NOMO-1 treated with DMSO at 0.1 percent for 48 hours (cell line): ENCODE results near the gene CST7.

ENCODE experiments used
- DNase-seq: peaks from one replicate; lab custom pipeline; 2025; ENCODE audit not compliant: unreplicated experiment; lab: John Stamatoyannopoulos, UW

Gene CST7

DNA sequence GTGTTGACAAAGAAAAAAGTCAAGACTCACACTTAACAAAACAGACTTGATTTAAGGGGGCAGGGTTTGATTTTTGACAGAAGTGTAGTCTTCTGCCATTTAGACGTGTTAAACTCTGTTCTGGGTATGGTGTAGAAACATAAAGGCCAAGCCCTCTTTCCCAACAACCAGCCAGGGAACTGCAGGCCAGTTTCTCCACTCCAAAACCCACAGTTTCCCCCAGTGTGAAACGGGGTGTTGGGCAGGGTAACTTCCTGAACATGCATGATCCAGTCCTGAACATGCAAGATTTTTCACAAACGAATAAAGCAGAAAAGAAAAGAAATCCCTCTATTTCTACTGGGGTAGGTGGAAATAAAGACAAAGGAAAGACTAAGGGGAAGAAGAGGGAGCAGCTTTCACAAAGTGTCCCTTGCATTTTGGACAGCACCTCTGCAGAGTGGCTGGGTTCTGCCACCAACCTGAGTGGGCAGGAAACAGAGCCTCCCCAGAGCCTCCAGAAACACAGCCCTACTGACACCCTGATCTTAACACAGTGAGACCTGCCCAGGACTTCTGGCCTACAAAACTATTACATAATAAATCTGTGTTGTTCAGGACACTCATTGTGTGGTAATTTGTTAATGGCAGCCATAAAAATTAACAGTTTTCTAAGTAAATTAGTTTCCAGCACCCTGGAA lies 36.0 kb downstream of the CST7 start:
- peak; percentile 8 for DNase-seq

DNA sequence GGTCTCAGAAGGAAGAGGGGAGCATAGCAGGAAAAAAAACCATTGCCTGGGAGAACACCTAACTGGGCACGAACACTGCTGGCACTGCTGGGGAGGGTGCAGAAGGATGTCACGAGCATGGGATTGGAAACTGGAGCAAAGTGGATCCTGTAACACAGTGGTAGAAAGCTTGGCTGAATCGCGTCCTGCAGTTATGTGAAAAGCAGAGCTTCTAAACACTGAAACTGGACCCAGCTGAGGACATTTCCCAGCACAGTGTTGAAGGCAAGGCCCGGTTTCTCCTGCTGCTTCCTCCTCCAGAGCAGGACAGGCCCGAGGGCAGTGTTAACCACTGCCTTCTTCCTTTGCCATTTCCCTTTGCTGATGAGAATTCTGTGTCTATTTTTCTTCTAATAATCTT lies 36.7 kb downstream of the CST7 start:
- DNase-seq = no peak

DNA sequence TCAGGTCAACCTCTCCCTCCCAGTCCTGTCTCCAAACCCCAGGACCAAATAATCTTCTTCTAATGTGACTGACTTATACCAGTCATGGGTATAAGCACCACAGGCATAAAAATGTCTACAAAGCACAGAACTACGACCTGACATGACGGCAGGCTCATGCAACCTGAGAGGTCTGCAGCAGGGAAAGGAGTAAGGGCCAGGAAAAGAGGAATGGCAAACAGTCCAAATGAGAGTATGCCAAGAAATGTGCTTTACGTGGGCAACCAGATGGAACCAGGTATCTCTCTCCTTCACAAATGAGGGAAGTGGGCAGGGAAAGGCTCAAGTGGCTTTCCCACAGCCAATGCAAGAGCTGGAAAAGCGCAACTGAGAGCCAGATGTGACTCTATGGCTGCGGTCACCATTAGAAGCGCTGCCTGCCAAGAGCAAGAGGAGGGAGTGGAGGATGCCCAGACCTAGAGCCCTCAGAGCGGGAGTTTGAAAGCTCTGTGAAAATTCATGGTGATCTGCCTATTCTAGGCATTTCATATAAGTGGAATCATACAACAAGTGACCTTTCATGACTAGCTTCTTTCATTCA lies 37.5 kb downstream of the CST7 start:
- DNase-seq = no peak

DNA sequence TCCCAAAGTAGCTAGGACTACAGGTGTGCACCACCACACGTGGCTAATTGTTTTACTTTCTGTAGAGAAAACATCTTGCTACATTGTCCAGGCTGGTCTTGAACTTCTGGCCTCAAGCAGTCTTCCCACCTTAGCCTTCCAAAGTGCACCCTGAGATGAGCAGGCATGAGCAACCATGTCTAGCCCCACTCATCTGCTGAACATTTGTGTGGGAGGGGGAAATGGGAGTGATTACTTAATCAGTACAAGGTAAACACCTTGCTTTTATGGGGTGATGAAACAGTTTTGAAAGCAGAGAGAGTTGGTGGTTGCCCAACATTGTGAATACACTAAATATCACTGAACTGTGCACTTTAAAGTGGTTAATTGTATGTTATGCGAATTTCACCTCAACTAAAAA lies 38.2 kb downstream of the CST7 start:
- DNase-seq = peak; percentile 7

- no peak for DNase-seq
Observed at GRCh38 chr20:24987873-24988835, 39.1 kb downstream of the CST7 start.

DNA sequence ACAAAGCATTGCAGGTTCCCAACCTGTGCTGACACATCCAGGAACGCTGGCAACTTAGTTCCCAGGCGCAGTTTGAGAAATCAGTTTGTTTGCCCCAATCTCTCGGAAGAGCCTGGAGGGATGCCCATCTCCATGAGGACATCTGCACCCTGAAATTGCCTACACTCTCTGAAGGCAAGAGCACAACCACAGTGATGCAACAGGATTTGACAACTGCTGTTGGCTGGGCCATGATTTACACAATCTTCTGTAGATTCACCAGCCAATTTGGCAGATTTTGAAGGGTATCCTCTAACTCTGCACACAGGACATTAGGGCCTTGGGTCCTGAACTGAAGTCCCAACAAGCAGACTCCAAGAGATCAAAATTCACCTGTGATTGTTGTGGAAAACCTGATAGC lies 40.1 kb downstream of the CST7 start:
- DNase-seq = no peak

GRCh38 chr20:24990810-24991252 lies 41.8 kb downstream of the CST7 start:
- no peak for DNase-seq

DNA sequence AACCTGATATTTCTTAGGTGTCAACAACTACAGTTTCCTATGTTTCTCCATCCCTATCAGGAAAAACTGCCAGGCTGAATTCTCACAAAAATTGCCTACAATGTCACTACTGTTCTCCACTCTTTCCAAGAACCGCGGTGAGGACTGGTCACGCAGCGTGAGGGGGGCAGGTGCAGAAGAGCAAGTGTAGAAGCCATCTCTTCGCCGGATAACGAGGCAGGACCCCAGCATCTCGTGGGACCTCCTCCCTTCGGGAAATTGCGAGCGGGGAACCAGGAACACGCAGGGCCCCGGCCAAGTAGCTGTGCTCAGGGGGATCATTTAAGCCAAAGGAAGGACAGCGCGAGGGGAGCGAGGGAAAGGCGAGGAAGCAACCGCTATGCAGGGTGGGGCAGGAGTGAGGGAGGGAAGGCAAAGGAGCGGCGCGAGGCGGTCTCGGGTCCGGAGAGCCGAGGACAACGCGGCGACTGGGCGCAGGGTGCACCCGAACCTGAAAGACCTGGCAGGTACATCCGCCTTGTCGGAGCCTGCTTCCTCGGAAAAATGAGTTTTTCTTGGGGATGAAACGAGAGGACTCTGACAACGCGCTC lies 42.9 kb downstream of the CST7 start:
- peak; percentile 17 for DNase-seq

- peak; percentile 88 for DNase-seq
Observed at GRCh38 chr20:24992487-24993205, 43.6 kb downstream of the CST7 start, which contains the start of gene APMAP. Gene APMAP, minus strand, starts transcription at chr20:24992751. Its CDS starts 63 bp downstream, at chr20:24992688.

GRCh38 chr20:24993337-24994185 lies 44.5 kb downstream of the CST7 start:
- DNase-seq = peak; percentile 26

DNA sequence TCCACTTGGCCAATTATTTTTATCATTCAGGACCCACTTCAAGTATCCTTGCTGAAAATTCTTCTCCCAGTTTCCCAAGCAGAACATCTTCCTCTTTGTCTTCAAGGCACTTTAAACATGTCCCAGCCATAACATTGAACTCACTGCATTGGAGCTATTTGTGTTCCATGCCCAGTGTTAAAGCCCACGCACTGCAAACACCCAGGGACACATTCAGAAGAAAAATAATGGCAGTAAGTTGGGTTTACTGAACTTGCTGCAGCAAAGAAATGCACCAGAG lies 45.1 kb downstream of the CST7 start:
- no peak for DNase-seq

- DNase-seq = peak; percentile 55
Observed at GRCh38 chr20:24994470-24995368, 45.6 kb downstream of the CST7 start.

DNA sequence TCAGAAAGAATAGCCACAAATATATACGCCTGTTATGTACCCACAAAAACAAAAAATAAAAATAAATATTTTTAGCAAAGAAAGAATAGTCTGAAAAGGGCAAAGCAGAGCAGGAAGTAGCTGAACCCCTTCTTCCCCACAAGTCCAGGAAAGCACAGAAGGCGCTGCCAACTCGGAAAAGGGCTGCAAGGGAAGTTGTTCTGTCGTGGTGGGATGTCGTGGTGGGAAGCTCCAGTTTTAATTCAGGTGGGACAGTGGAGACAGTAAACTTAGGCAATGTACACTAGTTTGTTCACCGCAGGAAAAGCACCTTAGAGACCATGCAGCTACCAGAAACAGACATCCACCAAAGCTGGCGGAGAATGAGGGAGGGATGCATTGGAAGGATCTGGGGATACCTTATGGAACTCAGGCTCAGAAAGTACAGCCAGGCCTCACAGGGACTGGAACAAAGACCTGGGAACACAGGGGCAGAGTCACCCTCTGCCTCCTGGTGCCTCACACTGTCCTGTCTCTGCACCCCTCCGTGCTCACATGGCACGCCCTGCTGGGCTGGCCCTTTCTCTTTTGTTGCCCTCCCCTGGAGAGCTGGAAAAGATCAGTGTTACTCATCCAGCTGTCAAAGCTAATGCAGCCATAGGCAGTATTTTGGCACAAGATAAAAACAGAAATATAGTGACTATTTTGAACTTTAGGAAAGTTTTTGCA lies 46.8 kb downstream of the CST7 start:
- no peak for DNase-seq

DNA sequence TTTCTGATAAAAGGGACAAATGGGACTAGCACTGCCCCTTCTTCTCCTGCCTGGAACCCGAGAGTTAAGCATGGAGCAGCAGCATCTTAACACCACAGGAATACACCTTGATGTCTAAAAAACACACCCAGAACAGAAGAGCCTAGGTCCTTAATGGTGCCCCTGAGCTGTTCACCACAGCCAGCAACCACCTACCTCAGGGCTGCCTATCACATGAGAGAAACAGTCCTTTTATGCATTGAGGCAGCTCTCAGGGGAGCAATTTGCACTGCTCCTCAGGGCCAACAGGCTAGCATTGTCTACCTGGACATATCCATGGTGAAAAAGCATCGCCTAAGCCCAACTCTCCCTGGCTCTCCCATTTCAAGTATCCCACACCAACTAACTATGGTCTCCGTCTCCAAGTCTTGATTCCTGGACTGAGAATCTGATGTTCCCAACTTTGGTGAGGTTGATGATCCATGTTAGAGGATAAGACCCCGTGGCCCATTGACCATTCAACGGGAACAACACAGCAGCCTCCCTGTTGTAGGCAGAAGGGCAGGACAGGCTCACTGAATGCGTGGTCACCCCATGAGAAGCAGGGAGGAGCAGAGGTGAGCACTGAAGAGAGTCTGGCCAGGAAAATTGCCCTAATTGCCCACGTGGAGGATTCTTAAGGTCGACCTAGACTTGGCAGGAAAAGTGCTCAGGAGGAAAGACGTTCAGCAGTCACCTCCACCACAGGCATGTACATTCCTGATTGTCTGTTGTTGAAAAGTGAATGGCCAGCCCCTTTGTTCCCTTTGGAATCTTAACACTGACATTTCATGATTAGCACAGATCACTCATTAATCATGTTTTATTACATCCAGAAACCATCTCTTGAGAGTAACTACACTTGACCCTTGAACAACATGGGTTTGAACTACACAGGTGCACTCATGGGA lies 47.6 kb downstream of the CST7 start:
- DNase-seq = no peak

GRCh38 chr20:24998121-24998520 lies 49.1 kb downstream of the CST7 start:
- no peak for DNase-seq

DNA sequence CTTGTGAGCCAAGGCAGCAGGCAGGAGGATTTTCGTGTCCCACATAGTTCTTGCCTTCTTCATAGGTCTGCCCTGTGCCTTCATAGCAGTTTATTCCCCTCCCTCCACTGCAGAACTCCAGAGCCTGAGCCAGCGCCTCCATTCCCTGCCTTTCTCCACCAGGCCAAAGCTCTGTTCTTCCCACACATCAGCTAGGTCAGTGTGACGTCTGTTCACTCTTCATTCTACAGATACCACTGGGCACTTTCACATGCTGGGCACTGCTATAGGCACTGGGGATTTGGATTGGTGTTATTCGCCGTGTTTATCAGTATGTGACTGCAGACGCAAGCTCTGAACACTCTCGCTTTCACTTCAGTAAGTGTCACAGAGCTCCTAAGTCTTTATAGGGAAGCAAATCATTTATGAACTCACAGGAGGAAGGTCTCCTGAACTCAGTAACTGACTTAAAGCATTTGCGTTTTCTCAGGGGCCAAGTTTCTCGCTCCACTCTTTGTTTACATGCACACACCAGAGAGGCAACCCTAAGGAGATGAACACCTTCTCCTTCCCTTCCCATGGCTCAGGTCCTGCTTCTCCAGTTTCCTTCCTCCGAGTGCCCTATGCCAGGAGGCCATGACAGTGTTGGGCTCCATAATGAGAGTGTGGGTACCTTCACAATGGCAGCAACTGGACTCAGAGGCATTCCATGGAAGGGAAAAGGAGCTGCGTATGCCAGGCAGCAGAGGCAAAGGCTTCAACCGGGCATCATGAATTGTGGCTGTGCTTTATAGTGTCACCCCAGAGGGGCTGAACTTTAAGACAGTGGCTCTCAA lies 49.8 kb downstream of the CST7 start:
- DNase-seq = peak; percentile 31
